Measurements from ENCODE around the gene PCID2.
"Not testable (repeated sequence)": the region's sequence is repeated elsewhere in the genome, so short reads cannot be mapped to it uniquely, and the experiment has no call there.

DNA sequence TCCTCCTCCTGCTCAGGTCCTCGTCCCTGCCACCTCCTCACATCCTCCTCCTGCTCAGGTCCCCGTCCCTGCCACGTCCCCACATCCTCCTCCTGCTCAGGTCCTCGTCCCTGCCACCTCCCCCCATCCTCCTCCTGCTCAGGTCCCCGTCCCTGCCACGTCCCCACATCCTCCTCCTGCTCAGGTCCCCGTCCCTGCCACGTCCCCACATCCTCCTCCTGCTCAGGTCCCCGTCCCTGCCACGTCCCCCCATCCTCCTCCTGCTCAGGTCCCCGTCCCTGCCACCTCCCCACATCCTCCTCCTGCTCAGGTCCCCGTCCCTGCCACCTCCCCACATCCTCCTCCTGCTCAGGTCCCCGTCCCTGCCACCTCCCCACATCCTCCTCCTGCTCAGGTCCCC is 46.5 kb downstream of the PCID2 start:
- TF ChIP-seq, protein P1, sequence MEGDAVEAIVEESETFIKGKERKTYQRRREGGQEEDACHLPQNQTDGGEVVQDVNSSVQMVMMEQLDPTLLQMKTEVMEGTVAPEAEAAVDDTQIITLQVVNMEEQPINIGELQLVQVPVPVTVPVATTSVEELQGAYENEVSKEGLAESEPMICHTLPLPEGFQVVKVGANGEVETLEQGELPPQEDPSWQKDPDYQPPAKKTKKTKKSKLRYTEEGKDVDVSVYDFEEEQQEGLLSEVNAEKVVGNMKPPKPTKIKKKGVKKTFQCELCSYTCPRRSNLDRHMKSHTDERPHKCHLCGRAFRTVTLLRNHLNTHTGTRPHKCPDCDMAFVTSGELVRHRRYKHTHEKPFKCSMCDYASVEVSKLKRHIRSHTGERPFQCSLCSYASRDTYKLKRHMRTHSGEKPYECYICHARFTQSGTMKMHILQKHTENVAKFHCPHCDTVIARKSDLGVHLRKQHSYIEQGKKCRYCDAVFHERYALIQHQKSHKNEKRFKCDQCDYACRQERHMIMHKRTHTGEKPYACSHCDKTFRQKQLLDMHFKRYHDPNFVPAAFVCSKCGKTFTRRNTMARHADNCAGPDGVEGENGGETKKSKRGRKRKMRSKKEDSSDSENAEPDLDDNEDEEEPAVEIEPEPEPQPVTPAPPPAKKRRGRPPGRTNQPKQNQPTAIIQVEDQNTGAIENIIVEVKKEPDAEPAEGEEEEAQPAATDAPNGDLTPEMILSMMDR (IDR thresholded peaks at IDR 0.05): not testable (repeated sequence)
- not testable (repeated sequence) for TF ChIP-seq POLR2A (IDR thresholded peaks at IDR 0.05)
